Hippocampal formation (tissue), 2 donors: ENCODE measurements around the gene IL2RG.

Source experiments
- DNase-seq, 2 donors: peaks; one replicate each; lab custom pipeline; 2025; lab: John Stamatoyannopoulos, UW

IL2RG gene

GRCh38 chrX:71107762-71108360, 3.5 kb downstream of the IL2RG start:
- DNase-seq = no peak

- no peak for DNase-seq
These were observed 4.1 kb downstream of the IL2RG start for GRCh38 chrX:71107245-71107644.

DNA sequence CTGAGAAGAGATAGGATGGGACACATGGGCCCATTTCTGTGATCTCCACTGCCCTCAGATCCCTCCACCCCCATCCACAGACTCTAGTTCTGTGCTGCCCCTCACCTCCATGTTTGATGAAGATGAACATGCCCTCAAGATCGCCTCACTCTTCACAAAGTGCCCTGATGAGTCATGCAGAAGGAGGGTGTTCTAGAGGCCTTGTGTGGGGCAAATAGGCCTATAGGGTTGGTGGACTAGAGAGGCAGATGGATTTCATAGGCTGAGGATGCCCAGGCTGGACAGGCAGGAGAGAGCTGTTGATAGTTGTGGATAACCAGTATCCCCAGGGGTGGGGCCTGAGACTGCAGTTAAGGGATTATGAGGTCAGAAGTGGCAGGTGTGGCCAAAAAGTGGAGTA, 5.0 kb downstream of the IL2RG start, which contains the start of gene CXorf65:
Gene CXorf65 (minus strand): TSS at position 314 of the 400 bp plus-strand sequence. CDS start 184 bp downstream, at position 130.
- DNase-seq = no peak

- no peak for DNase-seq
These were observed 5.7 kb downstream of the IL2RG start for GRCh38 chrX:71105628-71106027.

DNA sequence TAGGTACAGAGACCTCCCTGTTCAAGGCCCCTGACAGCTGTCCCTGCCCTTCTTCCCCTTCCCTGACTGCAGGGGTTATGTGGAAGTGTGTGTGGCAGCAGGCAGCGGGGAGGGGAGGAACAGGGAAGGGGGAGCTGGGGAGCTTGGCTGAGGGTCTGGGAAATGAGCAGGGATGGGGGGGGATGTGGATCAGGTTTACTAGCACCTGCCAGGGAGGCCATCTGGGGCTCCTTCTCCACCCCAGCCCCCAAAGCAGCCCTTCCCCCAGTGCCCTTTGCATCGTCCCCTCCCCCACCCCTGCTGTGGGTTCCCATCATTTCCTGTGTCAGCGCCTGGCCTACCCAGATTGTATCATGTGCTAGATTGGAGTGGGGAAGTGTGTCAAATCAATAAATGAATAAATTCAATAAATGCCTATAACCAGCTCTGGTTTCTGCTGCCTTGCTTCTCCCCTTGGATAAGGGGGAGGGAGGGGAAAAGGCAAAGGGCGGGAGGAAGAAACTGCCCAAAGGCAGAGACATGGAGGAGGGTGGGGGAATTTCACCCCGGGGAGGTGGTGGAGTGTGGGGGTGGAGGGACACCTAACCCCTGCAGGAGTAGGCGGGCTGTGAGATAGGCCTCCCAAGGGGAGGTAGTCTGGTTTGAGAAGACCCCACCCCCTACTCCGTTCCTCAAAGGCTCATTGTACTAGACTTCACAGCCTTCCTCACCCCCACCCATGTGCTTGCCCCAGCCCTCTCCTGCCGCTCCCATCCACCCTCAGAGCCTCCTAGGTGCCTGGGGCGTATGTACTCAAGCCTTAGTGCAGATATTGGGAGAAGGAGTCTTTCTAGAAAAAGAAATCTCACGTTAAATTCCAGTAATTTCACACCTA, 8.0 kb downstream of the IL2RG start:
- no peak for DNase-seq

- no peak for DNase-seq
These were observed 9.1 kb downstream of the IL2RG start for GRCh38 chrX:71102292-71102691.

DNA sequence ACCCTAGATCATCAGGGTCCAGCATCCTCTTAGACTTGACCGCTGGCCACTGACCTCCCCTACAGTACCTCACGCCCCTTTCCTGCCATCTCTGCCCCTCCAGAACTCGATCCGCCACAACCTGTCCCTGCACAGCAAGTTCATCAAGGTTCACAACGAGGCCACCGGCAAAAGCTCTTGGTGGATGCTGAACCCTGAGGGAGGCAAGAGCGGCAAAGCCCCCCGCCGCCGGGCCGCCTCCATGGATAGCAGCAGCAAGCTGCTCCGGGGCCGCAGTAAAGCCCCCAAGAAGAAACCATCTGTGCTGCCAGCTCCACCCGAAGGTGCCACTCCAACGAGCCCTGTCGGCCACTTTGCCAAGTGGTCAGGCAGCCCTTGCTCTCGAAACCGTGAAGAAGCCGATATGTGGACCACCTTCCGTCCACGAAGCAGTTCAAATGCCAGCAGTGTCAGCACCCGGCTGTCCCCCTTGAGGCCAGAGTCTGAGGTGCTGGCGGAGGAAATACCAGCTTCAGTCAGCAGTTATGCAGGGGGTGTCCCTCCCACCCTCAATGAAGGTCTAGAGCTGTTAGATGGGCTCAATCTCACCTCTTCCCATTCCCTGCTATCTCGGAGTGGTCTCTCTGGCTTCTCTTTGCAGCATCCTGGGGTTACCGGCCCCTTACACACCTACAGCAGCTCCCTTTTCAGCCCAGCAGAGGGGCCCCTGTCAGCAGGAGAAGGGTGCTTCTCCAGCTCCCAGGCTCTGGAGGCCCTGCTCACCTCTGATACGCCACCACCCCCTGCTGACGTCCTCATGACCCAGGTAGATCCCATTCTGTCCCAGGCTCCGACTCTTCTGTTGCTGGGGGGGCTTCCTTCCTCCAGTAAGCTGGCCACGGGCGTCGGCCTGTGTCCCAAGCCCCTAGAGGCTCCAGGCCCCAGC, 10.5 kb downstream of the IL2RG start:
- DNase-seq = no peak

DNA sequence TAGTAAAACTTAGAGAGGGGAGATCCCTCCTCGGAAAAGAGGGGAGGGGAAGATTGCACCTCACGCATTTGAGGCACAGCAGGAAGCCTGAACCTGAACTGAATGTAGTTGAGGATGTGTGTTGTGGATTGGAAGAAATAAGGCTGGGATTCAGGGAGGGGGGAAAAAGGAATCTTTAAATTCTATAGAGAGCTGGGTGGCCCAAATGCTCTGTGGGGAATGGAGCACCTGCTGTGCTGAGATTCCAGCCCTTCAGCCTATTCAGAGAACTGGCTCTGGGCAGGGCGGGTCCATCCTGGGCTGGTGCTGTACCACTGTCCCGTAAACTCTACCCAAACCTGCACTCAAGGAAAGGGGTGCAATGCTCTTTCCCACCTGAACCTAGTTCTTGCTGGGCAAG, 11.6 kb downstream of the IL2RG start:
- no peak for DNase-seq

DNA sequence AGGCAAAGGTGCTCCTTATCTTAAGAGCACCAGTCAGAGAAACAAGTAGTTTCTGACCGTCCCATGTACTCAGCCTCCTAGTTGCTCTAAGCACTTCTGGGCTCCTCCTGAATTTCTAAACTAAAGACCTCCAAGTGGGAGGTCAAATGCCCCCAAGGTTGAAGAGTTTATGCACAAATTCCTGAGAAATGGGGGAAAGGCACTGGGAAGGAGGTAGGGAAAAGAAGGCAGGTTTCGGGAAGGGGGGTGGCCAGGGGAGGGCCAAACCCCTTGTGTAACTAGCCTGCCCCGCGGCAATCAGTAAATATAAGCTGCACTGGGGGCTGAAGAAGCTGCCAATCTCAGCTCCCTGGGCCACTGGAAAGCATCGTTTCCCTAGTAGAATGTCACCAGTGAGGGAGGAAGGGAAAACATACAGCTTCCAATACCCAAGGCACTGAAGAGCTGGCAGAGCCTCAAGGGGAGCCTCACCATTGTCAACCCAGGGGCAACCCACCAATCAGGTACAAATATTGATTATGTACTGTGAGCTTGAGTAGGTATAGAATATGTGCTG, 12.3 kb downstream of the IL2RG start:
- no peak for DNase-seq

- peak; percentile 12 to 47 for DNase-seq
These were observed 13.1 kb downstream of the IL2RG start for GRCh38 chrX:71098302-71098701.

- no peak for DNase-seq
These were observed 14.7 kb downstream of the IL2RG start for GRCh38 chrX:71096760-71097032.

GRCh38 chrX:71095981-71096759, 15.2 kb downstream of the IL2RG start:
- peak; percentile 9 to 38 for DNase-seq

DNA sequence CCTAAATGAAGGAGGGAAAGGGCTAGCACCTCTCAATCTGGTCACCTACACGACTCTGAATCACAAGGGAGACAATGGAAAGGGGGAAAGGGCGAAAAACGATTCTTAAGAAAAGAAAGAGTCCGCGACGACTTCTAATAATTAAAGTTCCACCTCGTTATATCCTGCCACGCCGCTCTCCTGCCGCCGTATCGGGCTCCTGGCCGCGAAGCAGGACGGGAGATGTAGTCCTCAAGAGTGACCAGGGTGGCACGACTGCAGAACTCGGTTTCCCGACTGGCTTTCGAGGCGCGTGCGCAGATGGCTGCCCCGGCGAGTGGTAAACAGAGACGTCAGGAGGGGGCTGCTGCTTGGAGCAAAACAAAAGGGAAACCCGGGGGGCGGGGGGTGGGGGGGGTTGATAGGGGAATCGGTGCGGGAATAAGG, 15.8 kb downstream of the IL2RG start, which contains the start of gene FOXO4:
Gene FOXO4 (plus strand): TSS at position 297 of the 426 bp plus-strand sequence. CDS start 678 bp downstream, outside the sequence.
- DNase-seq = peak; percentile 75 to 87

GRCh38 chrX:71095033-71095432, 16.3 kb downstream of the IL2RG start:
- DNase-seq = no peak

- DNase-seq = no peak
These were observed 20.1 kb downstream of the IL2RG start for GRCh38 chrX:71091263-71091662.

- DNase-seq = no peak
These were observed 25.5 kb downstream of the IL2RG start for GRCh38 chrX:71085900-71086299.

- DNase-seq = no peak
These were observed 28.6 kb downstream of the IL2RG start for GRCh38 chrX:71082822-71083221.

DNA sequence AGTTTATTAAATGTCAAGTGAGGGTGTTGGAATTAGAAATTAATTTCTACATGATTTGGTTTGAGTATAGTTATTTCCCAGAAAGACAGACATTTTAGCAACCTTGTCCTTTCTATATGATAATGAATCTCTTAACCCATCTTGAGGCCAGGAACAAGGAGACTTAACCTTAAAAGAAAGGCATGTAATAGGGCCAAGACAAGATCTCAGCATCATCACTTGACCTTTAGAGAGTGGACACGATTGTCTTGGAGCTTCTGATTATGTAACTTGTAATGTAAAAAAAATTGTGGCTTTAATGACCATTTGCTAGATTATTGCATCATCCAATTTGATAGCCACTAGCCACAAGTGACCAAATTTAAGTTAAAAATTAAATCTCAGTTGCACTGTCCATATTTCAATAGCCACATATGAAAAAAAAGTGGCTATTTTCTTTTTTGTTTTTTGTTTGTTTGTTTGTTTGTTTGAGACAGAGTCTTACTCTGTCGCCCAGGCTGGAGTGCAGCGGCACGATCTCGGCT, 29.2 kb downstream of the IL2RG start:
- no peak for DNase-seq

- DNase-seq = no peak
These were observed 29.9 kb downstream of the IL2RG start for GRCh38 chrX:71081330-71082123.

DNA sequence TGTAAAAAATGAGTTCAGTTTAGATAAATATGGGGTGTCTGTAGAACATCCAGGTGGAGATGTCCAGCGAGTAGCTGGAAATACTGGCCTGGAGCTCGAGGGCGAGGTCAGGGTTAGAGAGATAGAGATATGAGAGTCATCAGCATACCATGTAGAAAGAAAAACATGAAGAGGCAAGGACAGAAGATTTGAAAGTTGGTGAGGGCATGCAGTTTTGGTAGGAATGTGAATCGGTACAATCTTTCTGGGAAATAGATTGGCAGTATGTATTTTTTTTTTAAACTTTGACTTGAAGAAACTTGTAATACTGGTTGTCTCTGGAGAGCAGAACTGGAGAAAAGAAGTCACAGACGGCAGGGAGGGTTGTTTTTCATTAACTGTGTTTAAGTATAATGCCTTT, 40.8 kb downstream of the IL2RG start:
- no peak for DNase-seq
